ENCODE measurements around the gene KLF11.
"Not testable (repeated sequence)": the region's sequence is repeated elsewhere in the genome, so short reads cannot be mapped to it uniquely, and the experiment has no call there.

Gene KLF11

DNA sequence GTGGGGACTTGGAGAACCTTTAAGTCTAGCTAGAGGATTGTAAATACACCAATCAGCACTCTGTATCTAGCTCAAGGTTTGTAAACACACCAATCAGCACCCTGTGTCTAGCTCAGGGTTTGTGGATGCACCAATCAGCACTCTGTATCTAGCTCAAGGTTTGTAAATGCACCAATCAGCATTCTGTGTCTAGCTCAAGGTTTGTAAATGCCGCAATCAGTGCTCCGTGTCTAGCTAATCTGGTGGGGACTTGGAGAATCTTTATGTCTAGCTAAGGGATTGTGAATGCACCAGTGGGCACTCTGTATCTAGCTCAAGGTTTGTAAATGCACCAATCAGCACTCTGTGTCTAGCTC, 48.5 kb downstream of the KLF11 start:
- H3K9me3 ChIP-seq (ENCODE audit: control insufficient read depth in 1 of 2, low read length in 2 of 2); H3K27ac ChIP-seq (ENCODE audit: low read length); H3K4me3 ChIP-seq (ENCODE audit: low read depth in 1 of 2, low read length in 2 of 2); H3K36me3 ChIP-seq (ENCODE audit: control insufficient read depth in 1 of 2, insufficient read depth in 2 of 2, low read length in 2 of 2); H3K27me3 ChIP-seq (ENCODE audit: low read depth, low read length); H3K4me1 ChIP-seq (ENCODE audit: control insufficient read depth in 1 of 2, insufficient read depth in 2 of 2, low read length in 2 of 2): not testable (repeated sequence)

DNA sequence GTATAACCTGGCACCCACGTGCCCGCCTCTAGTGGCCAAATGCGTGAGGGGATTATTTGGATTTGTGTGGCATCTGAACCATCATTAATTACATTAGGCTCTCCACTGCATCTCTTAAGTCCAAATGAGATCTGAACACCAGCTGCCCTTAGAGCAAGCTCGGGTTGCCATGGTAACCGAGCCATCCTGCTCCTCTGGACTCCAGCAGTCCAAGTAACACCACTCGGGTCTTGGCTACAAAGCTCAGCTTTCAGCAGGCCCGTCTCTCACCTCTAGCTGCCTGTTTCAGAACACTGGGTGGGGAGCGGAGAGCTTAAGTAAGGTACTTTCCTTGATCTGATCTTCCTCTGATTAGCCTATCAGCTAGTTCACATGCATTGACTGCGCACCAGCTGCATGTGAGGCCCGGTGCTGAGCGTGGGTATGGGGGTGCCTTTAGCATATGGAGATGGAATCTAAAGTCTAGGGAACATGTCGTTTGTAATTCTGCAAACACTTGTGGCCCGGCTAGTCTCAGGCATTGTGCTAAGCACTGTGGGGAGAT, 51.0 kb downstream of the KLF11 start:
- Histone ChIP-seq H3K9me3 (ENCODE audit: control insufficient read depth in 1 of 2, low read length in 2 of 2) (no peaks in the 10 kb centered on the region), H3K4me3 (ENCODE audit: low read depth in 1 of 2, low read length in 2 of 2) (no peak overlapping the region), H3K4me1 (ENCODE audit: control insufficient read depth in 1 of 2, insufficient read depth in 2 of 2, low read length in 2 of 2) (peaks cover 0 to 13% of the 10 kb centered on the region in 2 donors), H3K27ac (ENCODE audit: low read length) (no peak overlapping the region), H3K36me3 (ENCODE audit: control insufficient read depth in 1 of 2, insufficient read depth in 2 of 2, low read length in 2 of 2) (no peaks in the 10 kb centered on the region), H3K27me3 (ENCODE audit: low read depth, low read length) (no peaks in the 10 kb centered on the region)

DNA sequence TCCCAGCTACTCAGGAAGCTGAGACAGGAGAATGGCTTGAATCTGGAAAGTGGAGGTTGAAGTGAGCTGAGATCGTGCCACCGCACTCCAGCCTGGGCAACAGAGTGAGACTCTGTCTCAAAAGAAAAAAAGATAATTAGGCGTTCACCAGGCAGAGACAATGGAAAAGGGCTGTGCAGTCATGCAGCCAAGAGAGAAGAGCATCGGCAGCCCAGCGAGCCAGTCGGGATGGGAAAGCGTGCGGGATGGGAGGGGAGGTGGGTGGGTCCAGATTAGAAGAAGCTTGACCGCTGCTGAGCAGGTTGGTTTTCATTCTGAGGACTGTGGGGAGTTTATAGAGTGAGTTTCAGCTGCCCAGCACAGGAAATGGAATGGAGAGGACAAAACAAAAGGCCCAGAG, 51.8 kb downstream of the KLF11 start:
- Histone ChIP-seq H3K4me1 (ENCODE audit: control insufficient read depth in 1 of 2, insufficient read depth in 2 of 2, low read length in 2 of 2) (peaks cover 0 to 13% of the 10 kb centered on the region in 2 donors), H3K36me3 (ENCODE audit: control insufficient read depth in 1 of 2, insufficient read depth in 2 of 2, low read length in 2 of 2) (no peaks in the 10 kb centered on the region), H3K27ac (ENCODE audit: low read length) (no peak overlapping the region), H3K4me3 (ENCODE audit: low read depth in 1 of 2, low read length in 2 of 2) (no peak overlapping the region), H3K9me3 (ENCODE audit: control insufficient read depth in 1 of 2, low read length in 2 of 2) (no peaks in the 10 kb centered on the region), H3K27me3 (ENCODE audit: low read depth, low read length) (no peaks in the 10 kb centered on the region)

DNA sequence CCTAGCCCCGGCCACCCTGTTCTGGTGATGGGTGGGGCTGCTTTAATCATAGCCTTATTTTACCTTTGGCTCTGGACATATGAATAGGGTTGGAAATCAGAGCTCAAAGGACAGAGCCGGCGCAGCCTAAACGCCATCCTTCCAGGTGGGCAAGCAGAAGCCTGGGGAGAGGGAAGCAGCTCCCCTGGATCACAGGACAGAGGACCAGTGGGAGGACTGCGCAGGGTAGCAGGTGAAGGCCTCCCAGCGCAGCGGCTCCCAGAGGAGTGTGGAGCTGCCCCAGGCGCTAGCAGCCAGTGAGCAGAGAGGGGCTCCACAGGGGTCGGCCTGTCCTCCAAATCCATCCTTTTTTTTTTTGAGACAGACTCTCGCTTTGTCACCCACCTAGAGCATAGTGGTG, 53.3 kb downstream of the KLF11 start:
- H3K27ac ChIP-seq (ENCODE audit: low read length): no peak overlapping the region
- H3K27me3 ChIP-seq (ENCODE audit: low read depth, low read length): no peaks in the 10 kb centered on the region
- no peak overlapping the region for H3K4me3 ChIP-seq (ENCODE audit: low read depth in 1 of 2, low read length in 2 of 2)
- peaks cover 0 to 8% of the 10 kb centered on the region in 2 donors for H3K4me1 ChIP-seq (ENCODE audit: control insufficient read depth in 1 of 2, insufficient read depth in 2 of 2, low read length in 2 of 2)
- no peaks in the 10 kb centered on the region for H3K9me3 ChIP-seq (ENCODE audit: control insufficient read depth in 1 of 2, low read length in 2 of 2)
- no peaks in the 10 kb centered on the region for H3K36me3 ChIP-seq (ENCODE audit: control insufficient read depth in 1 of 2, insufficient read depth in 2 of 2, low read length in 2 of 2)

DNA sequence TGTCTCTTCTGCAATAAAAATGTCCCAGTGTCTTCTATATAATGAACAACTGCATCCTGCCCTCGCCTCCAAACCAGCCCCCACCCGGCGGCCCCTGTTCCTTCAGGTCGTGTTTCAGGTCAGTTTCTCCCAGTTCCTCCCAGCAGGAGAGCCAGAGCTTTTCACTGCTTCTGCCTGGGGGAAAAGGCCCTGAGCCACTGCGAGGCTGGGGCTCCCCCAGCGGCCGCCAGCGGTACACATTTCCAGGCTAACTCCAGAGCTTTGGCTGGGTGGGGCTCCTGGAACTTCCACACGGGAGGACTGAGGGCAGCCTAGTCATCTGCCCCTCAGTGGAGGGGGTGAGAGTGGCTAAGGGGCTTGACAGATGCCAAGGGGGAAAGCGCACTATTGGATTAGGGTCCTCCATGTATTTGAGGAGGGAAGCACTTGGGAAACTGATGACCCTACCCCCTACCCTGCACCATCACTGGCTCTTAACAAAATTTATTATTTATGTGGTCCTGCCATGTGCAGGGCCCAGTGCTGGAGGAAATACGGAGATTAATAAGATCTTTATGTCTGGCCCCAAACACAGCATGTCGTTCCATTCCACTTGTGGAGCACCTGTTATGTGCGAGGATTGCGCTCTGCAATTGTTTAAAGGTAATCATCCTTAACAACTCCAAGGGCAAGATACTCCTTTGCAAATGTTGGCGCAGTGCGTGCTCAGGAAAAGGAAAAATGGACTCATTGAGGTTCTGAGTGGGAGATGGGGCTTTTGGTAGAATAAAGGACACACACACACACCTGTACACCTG, 54.2 kb downstream of the KLF11 start:
- H3K36me3 ChIP-seq (ENCODE audit: control insufficient read depth in 1 of 2, insufficient read depth in 2 of 2, low read length in 2 of 2): no peaks in the 10 kb centered on the region

DNA sequence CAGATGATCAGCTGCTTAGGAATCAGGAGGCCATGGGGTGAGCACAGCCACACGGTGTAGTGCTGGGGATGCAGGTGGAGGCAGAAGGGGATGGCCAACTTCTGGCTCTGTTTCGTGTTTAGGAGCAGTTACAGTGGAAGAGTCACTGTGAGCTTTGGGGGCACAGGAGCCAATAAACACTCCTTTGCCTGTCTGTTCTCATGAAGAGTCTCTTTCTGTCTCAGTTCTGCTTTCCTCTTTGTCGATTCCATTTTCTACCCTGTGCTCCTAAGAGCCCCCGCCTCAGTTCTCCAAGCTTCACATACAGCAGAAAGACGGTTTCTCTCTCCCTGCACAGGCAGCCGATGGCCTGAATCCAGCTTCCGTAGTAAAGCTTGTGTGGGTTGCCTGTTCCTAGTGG, 58.1 kb downstream of the KLF11 start:
- Histone ChIP-seq H3K4me1 (ENCODE audit: control insufficient read depth in 1 of 2, insufficient read depth in 2 of 2, low read length in 2 of 2) (peaks cover 0 to 8% of the 10 kb centered on the region in 2 donors), H3K27ac (ENCODE audit: low read length) (no peak overlapping the region), H3K36me3 (ENCODE audit: control insufficient read depth in 1 of 2, insufficient read depth in 2 of 2, low read length in 2 of 2) (no peaks in the 10 kb centered on the region), H3K27me3 (ENCODE audit: low read depth, low read length) (no peaks in the 10 kb centered on the region), H3K4me3 (ENCODE audit: low read depth in 1 of 2, low read length in 2 of 2) (no peak overlapping the region), H3K9me3 (ENCODE audit: control insufficient read depth in 1 of 2, low read length in 2 of 2) (no peaks in the 10 kb centered on the region)

More for the DNA sequence above, 54.2 kb downstream of the KLF11 start:
- no peak overlapping the region for H3K4me3 ChIP-seq (ENCODE audit: low read depth in 1 of 2, low read length in 2 of 2)
- peaks cover 0 to 8% of the 10 kb centered on the region in 2 donors for H3K4me1 ChIP-seq (ENCODE audit: control insufficient read depth in 1 of 2, insufficient read depth in 2 of 2, low read length in 2 of 2)
- no peaks in the 10 kb centered on the region for H3K9me3 ChIP-seq (ENCODE audit: control insufficient read depth in 1 of 2, low read length in 2 of 2)
- no peak overlapping the region for H3K27ac ChIP-seq (ENCODE audit: low read length)
- H3K27me3 ChIP-seq (ENCODE audit: low read depth, low read length): no peaks in the 10 kb centered on the region

DNA sequence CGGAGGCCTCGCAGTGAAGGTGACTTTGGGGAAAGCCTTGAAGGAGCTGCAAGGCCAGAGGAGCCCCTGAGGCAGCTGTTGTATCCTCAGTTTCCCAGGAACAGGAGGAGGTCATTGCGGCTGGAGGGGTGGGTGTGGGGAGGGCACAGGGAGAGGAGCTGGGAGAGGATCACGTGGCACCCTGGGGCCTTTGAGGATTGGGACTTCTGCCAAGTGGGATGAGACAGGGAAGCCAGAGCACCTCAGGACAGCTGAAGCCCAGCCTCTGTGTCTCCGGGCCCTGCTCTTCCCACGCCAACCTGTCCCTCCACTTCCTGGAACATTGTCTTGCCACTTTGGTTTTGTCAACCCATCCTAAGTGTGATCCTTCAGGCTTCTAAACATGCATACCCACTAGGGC, 59.8 kb downstream of the KLF11 start:
- H3K9me3 ChIP-seq (ENCODE audit: control insufficient read depth in 1 of 2, low read length in 2 of 2): no peaks in the 10 kb centered on the region
- no peaks in the 10 kb centered on the region for H3K27me3 ChIP-seq (ENCODE audit: low read depth, low read length)
- no peaks in the 10 kb centered on the region for H3K36me3 ChIP-seq (ENCODE audit: control insufficient read depth in 1 of 2, insufficient read depth in 2 of 2, low read length in 2 of 2)
- no peak overlapping the region for H3K4me3 ChIP-seq (ENCODE audit: low read depth in 1 of 2, low read length in 2 of 2)
- no peaks in the 10 kb centered on the region for H3K4me1 ChIP-seq (ENCODE audit: control insufficient read depth in 1 of 2, insufficient read depth in 2 of 2, low read length in 2 of 2)
- H3K27ac ChIP-seq (ENCODE audit: low read length): no peak overlapping the region
